PC-3 (cell line): Measurements from ENCODE around the gene OGT.

Experiments used
- EZH2 ChIP-seq: fragments of 300-600 bp; sonication (generic); IDR thresholded peaks from one replicate; pipeline ENCODE4 v1.6.1; 2017; ENCODE audit warnings: antibody characterized with exemption, mild to moderate bottlenecking, low read length; ENCODE audit not compliant: unreplicated experiment
- TF ChIP-seq, protein P1 (sequence below): fragments of 300-600 bp; sonication (generic); conservative IDR thresholded peaks from 2 replicates; pipeline ENCODE4 v1.5.1; 2017; ENCODE audit warnings: antibody characterized with exemption, low read depth, mild to moderate bottlenecking, low read length

DNA sequence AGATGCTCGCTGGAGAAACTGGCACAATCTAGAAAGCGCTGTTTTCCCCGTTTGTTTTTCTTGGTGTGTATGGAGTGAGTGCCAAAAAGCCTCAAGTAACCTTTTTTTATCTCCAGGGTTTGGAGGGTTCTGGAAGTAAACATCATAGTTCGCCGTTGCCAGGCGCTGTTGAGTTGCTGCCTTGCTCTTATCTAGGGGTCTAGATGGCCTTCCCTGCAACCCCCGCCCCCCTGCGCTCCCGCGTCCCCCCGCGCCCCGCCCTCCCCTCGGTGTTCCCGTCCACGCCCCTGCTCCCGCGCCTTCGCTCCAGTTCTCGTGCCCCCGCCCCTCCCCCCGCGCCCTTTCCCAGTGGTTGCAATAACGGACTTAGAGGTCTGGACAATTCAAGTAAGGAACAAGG, 44.8 kb downstream of the OGT start:
- TF ChIP-seq, protein P1, sequence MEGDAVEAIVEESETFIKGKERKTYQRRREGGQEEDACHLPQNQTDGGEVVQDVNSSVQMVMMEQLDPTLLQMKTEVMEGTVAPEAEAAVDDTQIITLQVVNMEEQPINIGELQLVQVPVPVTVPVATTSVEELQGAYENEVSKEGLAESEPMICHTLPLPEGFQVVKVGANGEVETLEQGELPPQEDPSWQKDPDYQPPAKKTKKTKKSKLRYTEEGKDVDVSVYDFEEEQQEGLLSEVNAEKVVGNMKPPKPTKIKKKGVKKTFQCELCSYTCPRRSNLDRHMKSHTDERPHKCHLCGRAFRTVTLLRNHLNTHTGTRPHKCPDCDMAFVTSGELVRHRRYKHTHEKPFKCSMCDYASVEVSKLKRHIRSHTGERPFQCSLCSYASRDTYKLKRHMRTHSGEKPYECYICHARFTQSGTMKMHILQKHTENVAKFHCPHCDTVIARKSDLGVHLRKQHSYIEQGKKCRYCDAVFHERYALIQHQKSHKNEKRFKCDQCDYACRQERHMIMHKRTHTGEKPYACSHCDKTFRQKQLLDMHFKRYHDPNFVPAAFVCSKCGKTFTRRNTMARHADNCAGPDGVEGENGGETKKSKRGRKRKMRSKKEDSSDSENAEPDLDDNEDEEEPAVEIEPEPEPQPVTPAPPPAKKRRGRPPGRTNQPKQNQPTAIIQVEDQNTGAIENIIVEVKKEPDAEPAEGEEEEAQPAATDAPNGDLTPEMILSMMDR = no peak
- TF ChIP-seq EZH2 = no peak
